Fibroblast of mammary gland (primary cell): ENCODE data around the gene PCDH17.

Experiments used
- DNase-seq: peaks from one replicate; pipeline ENCODE4 v3.0.0-alpha.2; 2010; ENCODE audit warnings: low read depth
- H3K4me3 ChIP-seq: 2 replicates; pipeline ENCODE4 v1.5.1; 2011; ENCODE audit warnings: low read depth, mild to moderate bottlenecking, low read length, moderate library complexity; ENCODE audit not compliant: control insufficient read depth
- TF ChIP-seq, protein P1 (sequence below): conservative IDR thresholded peaks from 2 replicates; pipeline ENCODE4 v1.5.1; 2011; ENCODE audit warnings: low read depth, low read length, inconsistent platforms; ENCODE audit not compliant: control insufficient read depth, insufficient read depth

PCDH17 gene

DNA sequence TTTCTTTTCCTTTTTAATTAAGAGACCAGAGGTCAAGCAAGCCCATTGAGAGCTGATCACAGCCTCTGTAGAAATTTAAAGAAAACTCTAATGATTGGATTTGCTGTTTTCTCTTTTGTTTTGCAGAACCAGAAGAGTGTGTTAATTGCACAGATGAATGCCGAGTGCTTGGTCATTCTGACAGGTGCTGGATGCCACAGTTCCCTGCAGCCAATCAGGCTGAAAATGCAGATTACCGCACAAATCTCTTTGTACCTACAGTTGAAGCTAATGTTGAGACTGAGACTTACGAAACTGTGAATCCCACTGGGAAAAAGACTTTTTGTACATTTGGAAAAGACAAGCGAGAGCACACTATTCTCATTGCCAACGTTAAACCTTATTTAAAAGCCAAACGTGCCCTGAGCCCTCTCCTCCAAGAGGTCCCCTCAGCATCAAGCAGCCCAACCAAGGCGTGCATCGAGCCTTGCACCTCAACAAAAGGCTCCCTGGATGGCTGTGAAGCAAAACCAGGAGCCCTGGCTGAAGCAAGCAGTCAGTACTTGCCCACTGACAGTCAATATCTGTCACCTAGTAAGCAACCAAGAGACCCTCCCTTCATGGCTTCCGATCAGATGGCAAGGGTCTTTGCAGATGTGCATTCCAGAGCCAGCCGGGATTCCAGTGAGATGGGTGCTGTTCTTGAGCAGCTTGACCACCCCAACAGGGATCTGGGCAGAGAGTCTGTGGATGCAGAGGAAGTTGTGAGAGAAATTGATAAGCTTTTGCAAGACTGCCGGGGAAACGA is 93.1 kb downstream of the PCDH17 start:
- no peak overlapping the region for H3K4me3 ChIP-seq
- DNase-seq, result no peak
- TF ChIP-seq, protein P1, sequence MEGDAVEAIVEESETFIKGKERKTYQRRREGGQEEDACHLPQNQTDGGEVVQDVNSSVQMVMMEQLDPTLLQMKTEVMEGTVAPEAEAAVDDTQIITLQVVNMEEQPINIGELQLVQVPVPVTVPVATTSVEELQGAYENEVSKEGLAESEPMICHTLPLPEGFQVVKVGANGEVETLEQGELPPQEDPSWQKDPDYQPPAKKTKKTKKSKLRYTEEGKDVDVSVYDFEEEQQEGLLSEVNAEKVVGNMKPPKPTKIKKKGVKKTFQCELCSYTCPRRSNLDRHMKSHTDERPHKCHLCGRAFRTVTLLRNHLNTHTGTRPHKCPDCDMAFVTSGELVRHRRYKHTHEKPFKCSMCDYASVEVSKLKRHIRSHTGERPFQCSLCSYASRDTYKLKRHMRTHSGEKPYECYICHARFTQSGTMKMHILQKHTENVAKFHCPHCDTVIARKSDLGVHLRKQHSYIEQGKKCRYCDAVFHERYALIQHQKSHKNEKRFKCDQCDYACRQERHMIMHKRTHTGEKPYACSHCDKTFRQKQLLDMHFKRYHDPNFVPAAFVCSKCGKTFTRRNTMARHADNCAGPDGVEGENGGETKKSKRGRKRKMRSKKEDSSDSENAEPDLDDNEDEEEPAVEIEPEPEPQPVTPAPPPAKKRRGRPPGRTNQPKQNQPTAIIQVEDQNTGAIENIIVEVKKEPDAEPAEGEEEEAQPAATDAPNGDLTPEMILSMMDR, result no peak

- no peak for DNase-seq
- TF ChIP-seq, protein P1, result no peak
- no peak overlapping the region for H3K4me3 ChIP-seq
Observed at GRCh38 chr13:57725480-57725879, 93.9 kb downstream of the PCDH17 start.

- no peak overlapping the region for H3K4me3 ChIP-seq
- no peak for DNase-seq
- TF ChIP-seq, protein P1, result no peak
Observed at GRCh38 chr13:57726981-57727380, 95.4 kb downstream of the PCDH17 start.

DNA sequence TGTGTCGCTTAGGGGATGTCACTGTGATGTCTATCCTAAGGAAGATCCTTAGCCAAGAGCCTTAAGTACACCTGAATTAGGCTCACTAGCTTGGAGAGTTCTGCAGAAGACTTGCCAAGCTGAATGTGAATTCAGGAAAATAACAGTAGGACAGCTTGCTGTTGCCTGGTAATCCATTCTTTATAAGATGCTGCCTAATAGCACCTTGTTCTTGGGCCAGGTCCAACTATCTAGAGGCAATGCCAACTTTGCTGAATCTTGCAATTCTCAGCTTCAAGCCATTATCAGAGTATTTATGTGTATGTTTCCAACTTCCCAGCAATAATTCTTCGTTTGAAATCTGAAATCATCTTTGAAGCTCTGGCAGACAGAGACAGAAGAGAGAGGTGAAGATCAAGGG is 102.8 kb downstream of the PCDH17 start:
- TF ChIP-seq, protein P1, result no peak
- no peak for DNase-seq
- H3K4me3 ChIP-seq, result no peak overlapping the region

GRCh38 chr13:57739089-57739488 is 107.5 kb downstream of the PCDH17 start:
- no peak overlapping the region for H3K4me3 ChIP-seq
- no peak for DNase-seq
- TF ChIP-seq, protein P1, result no peak

GRCh38 chr13:57739543-57740190 is 108.1 kb downstream of the PCDH17 start:
- no peak overlapping the region for H3K4me3 ChIP-seq
- TF ChIP-seq, protein P1, result no peak
- DNase-seq, result no peak
